ENCODE results near the gene TMEM88. TPM values are rescaled to one million over a fixed set of nuclear protein-coding genes. Genes with fewer than 3 reads are reported as not detected.

The TMEM88 gene
- total and polyA plus RNA-seq, 4 donors, result 0.65 to 4.6 (median 3.7) TPM

DNA sequence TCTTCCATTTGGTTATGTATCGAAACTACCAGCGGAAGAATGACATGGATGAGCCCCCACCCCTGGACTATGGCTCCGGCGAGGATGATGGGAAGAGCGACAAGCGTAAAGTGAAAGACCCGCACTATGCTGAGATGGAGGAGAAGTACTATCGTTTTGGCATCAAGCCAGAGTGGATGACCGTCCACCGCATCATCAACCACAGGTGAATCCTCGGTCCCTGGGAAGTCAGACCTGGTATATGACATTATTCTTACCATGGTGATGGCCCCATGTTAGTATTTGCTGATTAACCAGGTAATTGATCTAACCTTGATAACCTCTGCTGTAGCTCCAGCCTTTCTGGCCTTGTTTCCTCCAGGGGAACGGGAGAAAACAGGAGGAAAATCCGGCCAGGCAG is 42.2 kb downstream of the TMEM88 start:
- Histone ChIP-seq H3K27ac (ENCODE audit: low read depth in 1 of 2, low read length in 2 of 2) (no peak overlapping the region), H3K9me3 (ENCODE audit: control insufficient read depth in 4 of 4, low read length in 3 of 4) (no peaks in the 10 kb centered on the region), H3K36me3 (ENCODE audit: control insufficient read depth in 4 of 4, insufficient read depth in 3 of 4, low read depth in 1 of 4, low read length in 3 of 4) (peaks cover 0 to 21% (median 1%) of the 10 kb centered on the region in 4 donors), H3K4me1 (ENCODE audit: control insufficient read depth in 4 of 4, insufficient read depth in 4 of 4, low read length in 3 of 4) (peaks cover 0 to 5% (median 2%) of the 10 kb centered on the region in 4 donors), H3K9ac (ENCODE audit: low read depth in 1 of 2, low read length in 2 of 2) (no peak overlapping the region), H3K4me3 (ENCODE audit: low read depth in 1 of 3, low read length in 3 of 3) (no peak overlapping the region), H3K27me3 (ENCODE audit: control insufficient read depth in 4 of 4, insufficient read depth in 4 of 4, low read length in 3 of 4) (no peaks in the 10 kb centered on the region)
- no peak for DNase-seq (ENCODE audit: low spot score)
- 77% methylated on average over 13 of the region's 13 CpGs for WGBS
- TF ChIP-seq TAF1 (conservative IDR thresholded peaks at IDR 0.05) (no peak), YY1 (IDR thresholded peaks at IDR 0.05) (no peak), RAD21 (IDR thresholded peaks at IDR 0.05) (no peak), FOXA2 (IDR thresholded peaks at IDR 0.05) (no peak), FOXA1 (IDR thresholded peaks at IDR 0.05) (no peak), GABPA (IDR thresholded peaks at IDR 0.05 in 1 of 2, conservative IDR thresholded peaks at IDR 0.05 in 1 of 2) (no peak)
- TF ChIP-seq, protein P1, sequence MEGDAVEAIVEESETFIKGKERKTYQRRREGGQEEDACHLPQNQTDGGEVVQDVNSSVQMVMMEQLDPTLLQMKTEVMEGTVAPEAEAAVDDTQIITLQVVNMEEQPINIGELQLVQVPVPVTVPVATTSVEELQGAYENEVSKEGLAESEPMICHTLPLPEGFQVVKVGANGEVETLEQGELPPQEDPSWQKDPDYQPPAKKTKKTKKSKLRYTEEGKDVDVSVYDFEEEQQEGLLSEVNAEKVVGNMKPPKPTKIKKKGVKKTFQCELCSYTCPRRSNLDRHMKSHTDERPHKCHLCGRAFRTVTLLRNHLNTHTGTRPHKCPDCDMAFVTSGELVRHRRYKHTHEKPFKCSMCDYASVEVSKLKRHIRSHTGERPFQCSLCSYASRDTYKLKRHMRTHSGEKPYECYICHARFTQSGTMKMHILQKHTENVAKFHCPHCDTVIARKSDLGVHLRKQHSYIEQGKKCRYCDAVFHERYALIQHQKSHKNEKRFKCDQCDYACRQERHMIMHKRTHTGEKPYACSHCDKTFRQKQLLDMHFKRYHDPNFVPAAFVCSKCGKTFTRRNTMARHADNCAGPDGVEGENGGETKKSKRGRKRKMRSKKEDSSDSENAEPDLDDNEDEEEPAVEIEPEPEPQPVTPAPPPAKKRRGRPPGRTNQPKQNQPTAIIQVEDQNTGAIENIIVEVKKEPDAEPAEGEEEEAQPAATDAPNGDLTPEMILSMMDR (IDR thresholded peaks at IDR 0.05; ENCODE audit: low read depth, low read length, missing input control), result no peak
- TF ChIP-seq, protein P2, sequence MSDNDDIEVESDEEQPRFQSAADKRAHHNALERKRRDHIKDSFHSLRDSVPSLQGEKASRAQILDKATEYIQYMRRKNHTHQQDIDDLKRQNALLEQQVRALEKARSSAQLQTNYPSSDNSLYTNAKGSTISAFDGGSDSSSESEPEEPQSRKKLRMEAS (IDR thresholded peaks at IDR 0.05), result no peak
- TF ChIP-seq, protein P3, sequence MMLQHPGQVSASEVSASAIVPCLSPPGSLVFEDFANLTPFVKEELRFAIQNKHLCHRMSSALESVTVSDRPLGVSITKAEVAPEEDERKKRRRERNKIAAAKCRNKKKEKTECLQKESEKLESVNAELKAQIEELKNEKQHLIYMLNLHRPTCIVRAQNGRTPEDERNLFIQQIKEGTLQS (IDR thresholded peaks at IDR 0.05), result no peak

DNA sequence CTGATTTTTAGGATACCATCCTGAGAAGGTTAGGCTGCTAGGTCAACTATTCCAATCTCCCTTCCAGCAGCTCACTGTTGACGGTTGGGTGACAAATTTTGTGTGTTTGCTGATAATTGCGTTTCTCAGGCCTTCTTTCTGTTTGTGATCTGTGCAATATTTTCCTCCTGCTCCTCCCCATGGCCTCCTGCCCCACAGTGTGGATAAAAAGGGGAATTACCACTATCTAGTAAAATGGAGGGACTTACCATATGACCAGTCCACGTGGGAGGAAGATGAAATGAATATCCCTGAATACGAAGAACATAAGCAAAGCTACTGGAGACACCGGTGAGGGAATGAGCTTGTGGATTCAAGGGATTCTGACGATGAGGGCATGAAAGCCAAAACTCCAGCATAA is 42.9 kb downstream of the TMEM88 start:
- Histone ChIP-seq H3K4me3 (ENCODE audit: low read depth in 1 of 3, low read length in 3 of 3) (no peak overlapping the region), H3K4me1 (ENCODE audit: control insufficient read depth in 4 of 4, insufficient read depth in 4 of 4, low read length in 3 of 4) (peaks cover 0 to 5% (median 2%) of the 10 kb centered on the region in 4 donors), H3K27me3 (ENCODE audit: control insufficient read depth in 4 of 4, insufficient read depth in 4 of 4, low read length in 3 of 4) (no peaks in the 10 kb centered on the region), H3K36me3 (ENCODE audit: control insufficient read depth in 4 of 4, insufficient read depth in 3 of 4, low read depth in 1 of 4, low read length in 3 of 4) (peaks cover 0 to 21% (median 1%) of the 10 kb centered on the region in 4 donors), H3K9ac (ENCODE audit: low read depth in 1 of 2, low read length in 2 of 2) (no peak overlapping the region), H3K27ac (ENCODE audit: low read depth in 1 of 2, low read length in 2 of 2) (no peak overlapping the region), H3K9me3 (ENCODE audit: control insufficient read depth in 4 of 4, low read length in 3 of 4) (no peaks in the 10 kb centered on the region)
- no peak for DNase-seq (ENCODE audit: low spot score)
- TF ChIP-seq, protein P1 (IDR thresholded peaks at IDR 0.05; ENCODE audit: low read depth, low read length, missing input control), result peak; percentile 94
- no peak for TF ChIP-seq FOXA1 (IDR thresholded peaks at IDR 0.05)
- peak; percentile 100 for TF ChIP-seq RAD21 (IDR thresholded peaks at IDR 0.05)
- TF ChIP-seq, protein P2 (IDR thresholded peaks at IDR 0.05), result peak; percentile 16
- TF ChIP-seq YY1 (IDR thresholded peaks at IDR 0.05), result peak; percentile 79
- WGBS, result 26% methylated on average over 6 of the region's 6 CpGs

Data from liver (tissue), 9 donors.